ENCODE measurements around the gene PKD1L1. TPM values are rescaled to one million over a fixed set of nuclear protein-coding genes. Genes with fewer than 3 reads are reported as not detected.
"Not testable (repeated sequence)": the region's sequence is repeated elsewhere in the genome, so short reads cannot be mapped to it uniquely, and the experiment has no call there.

Gene PKD1L1
- total RNA-seq, 6 experiments from 2014 or later = 0.13 to 1.4 (median 0.51) TPM; not detected in 1

DNA sequence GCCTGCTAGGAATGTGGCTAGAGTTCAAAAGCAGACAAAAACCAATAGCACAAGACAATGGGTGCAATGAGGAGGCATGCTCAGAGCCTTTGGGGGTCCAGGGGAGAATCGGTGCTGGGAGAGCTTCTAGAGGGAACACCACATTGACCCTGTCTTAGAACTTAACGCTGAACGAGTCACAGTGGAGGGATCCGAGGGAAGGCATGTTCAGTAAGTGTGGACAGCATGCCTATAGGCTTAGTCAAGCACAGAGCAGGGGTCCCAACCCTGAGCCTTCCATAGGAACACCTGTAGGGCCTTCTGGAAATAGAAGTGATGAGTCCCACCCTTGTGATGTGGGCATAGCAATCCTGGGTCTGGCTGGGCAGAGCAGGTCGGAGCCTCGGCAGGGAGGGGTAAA lies 148.7 kb downstream of the PKD1L1 start:
- DNase-seq (no peak), ATAC-seq (no peak)
- H3K4me1 ChIP-seq = peaks cover 0 to 7% (median 0%) of the 10 kb centered on the region in 4 donors
- H3K4me3 ChIP-seq = no peak overlapping the region
- TF ChIP-seq CTCF (IDR thresholded peaks at IDR 0.05) = no peak
- TF ChIP-seq POLR2A (IDR thresholded peaks at IDR 0.05) = no peak
- WGBS (ENCODE audit: insufficient coverage, low coverage, low lambda C conversion rate, missing lambda C conversion rate) = 80% methylated on average over 1 of the region's 6 CpGs
- H3K9me3 ChIP-seq = no peaks in the 10 kb centered on the region
- no peaks in the 10 kb centered on the region for H3K27me3 ChIP-seq
- intact Hi-C loops (cut with DNase I) = no loop called here
- no peaks in the 10 kb centered on the region for H3K36me3 ChIP-seq
- H3K27ac ChIP-seq = no peak overlapping the region

DNA sequence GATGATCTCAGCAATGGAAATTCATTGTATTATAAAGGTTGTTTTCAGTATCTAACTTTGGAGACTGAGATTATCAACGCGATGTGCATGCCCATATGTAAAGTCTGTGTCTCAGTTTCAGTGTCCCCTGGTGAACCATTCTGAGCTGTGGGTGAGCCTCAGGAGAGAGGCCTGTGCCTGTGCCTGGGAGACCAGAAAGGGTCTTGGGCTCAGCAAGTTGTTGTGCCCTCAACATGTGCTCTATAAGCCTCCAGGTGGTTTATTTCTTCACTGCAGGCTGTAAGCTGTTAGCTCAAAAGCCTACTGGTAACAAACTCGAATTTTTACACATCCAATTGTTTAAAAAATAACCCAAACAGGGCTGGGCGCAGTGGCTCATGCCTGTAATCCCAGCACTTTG lies 151.9 kb downstream of the PKD1L1 start:
- H3K4me3 ChIP-seq = no peak overlapping the region
- no peak for DNase-seq
- H3K36me3 ChIP-seq = no peaks in the 10 kb centered on the region
- intact Hi-C loops (cut with DNase I) = no loop called here
- no peaks in the 10 kb centered on the region for H3K27me3 ChIP-seq
- H3K27ac ChIP-seq = no peak overlapping the region
- WGBS (ENCODE audit: insufficient coverage, low coverage, low lambda C conversion rate, missing lambda C conversion rate) = 78% methylated on average over 4 of the region's 4 CpGs
- TF ChIP-seq CTCF (IDR thresholded peaks at IDR 0.05) (no peak), POLR2A (IDR thresholded peaks at IDR 0.05) (no peak)
- no peaks in the 10 kb centered on the region for H3K4me1 ChIP-seq
- H3K9me3 ChIP-seq = no peaks in the 10 kb centered on the region
- ATAC-seq = no peak

GRCh38 chr7:47795631-47796030 lies 152.6 kb downstream of the PKD1L1 start:
- H3K27ac ChIP-seq = no peak overlapping the region
- H3K9me3 ChIP-seq = no peaks in the 10 kb centered on the region
- no peak for ATAC-seq
- no peak overlapping the region for H3K4me3 ChIP-seq
- DNase-seq = no peak
- no peaks in the 10 kb centered on the region for H3K36me3 ChIP-seq
- intact Hi-C loops (cut with DNase I) = no loop called here
- WGBS (ENCODE audit: insufficient coverage, low coverage, low lambda C conversion rate, missing lambda C conversion rate) = 78% methylated on average over 2 of the region's 2 CpGs
- TF ChIP-seq CTCF (IDR thresholded peaks at IDR 0.05) (no peak), POLR2A (IDR thresholded peaks at IDR 0.05) (no peak)
- no peaks in the 10 kb centered on the region for H3K4me1 ChIP-seq
- no peaks in the 10 kb centered on the region for H3K27me3 ChIP-seq

- H3K4me1 ChIP-seq; H3K36me3 ChIP-seq; H3K27me3 ChIP-seq; H3K27ac ChIP-seq; H3K9me3 ChIP-seq; ATAC-seq; H3K4me3 ChIP-seq; intact Hi-C loops (cut with DNase I); DNase-seq: not testable (repeated sequence)
Observed at GRCh38 chr7:47795126-47795525, 153.1 kb downstream of the PKD1L1 start.

GRCh38 chr7:47794016-47794415 lies 154.2 kb downstream of the PKD1L1 start:
- Histone ChIP-seq H3K27ac (no peak overlapping the region), H3K4me3 (no peak overlapping the region), H3K36me3 (no peaks in the 10 kb centered on the region), H3K4me1 (no peaks in the 10 kb centered on the region), H3K9me3 (no peaks in the 10 kb centered on the region), H3K27me3 (no peaks in the 10 kb centered on the region)
- DNase-seq (no peak), ATAC-seq (no peak)
- 72% methylated on average over 3 of the region's 4 CpGs for WGBS (ENCODE audit: insufficient coverage, low coverage, low lambda C conversion rate, missing lambda C conversion rate)
- intact Hi-C loops (cut with DNase I) = no loop called here
- TF ChIP-seq CTCF (IDR thresholded peaks at IDR 0.05) (no peak), POLR2A (IDR thresholded peaks at IDR 0.05) (no peak)

GRCh38 chr7:47793186-47793585 lies 155.1 kb downstream of the PKD1L1 start:
- H3K4me1 ChIP-seq; intact Hi-C loops (cut with DNase I); H3K9me3 ChIP-seq; H3K27me3 ChIP-seq; DNase-seq; H3K4me3 ChIP-seq; H3K36me3 ChIP-seq; H3K27ac ChIP-seq; ATAC-seq: not testable (repeated sequence)
- WGBS (ENCODE audit: insufficient coverage, low coverage, low lambda C conversion rate, missing lambda C conversion rate) = 56% methylated on average over 5 of the region's 5 CpGs

Data from right lobe of liver (tissue), 6 donors.